Medulla oblongata (tissue), 1 donor: ENCODE measurements around the gene LAPTM5.

Experiments used
- DNase-seq: peaks from one replicate; pipeline ENCODE4 v3.0.0-alpha.2; 2015; ENCODE audit errors: extremely low spot score

LAPTM5 gene

DNA sequence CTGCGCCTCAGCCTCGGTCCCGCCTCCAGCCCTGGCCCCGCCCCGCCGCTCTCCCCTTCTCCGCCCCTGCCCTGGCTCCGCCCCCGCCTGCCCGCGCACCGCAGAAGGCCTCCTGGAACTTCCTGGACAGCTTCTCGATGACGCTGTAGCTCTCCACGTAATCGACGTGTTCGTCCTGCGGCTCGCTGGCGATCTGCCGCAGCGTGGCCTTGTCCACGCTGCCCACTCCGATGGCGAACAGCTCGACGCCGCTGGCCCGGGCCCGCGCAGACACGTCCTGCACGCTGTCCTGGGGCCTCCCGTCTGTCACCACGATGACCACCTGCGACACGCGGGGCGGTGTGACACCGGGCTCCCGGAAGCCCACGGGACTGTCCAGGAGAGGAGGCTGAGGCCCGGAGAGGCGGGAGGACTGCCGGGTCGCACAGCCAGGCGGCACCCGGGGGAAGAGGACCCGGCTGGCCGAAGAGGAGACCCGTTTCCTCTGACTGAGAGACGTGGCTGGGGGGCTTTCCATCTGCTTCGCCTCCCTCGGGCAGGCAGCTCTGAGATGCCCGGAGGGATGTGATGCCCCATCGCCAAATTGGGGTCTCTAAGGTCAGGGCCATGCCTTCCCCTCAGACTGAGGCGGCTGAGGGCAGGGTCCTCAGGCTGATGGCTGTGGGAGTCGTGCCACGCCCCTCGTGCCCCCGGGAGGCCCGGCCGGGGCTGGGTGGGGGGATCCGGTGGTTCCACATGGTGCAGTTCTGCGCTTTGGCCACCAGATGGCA lies 38.8 kb downstream of the LAPTM5 start:
- peak; percentile 97 for DNase-seq

GRCh38 chr1:30718091-30718635 lies 39.4 kb downstream of the LAPTM5 start:
- DNase-seq = peak; percentile 98

GRCh38 chr1:30716646-30717045 lies 40.9 kb downstream of the LAPTM5 start:
- no peak for DNase-seq

GRCh38 chr1:30715886-30716285 lies 41.7 kb downstream of the LAPTM5 start:
- DNase-seq = no peak

GRCh38 chr1:30715216-30715615 lies 42.4 kb downstream of the LAPTM5 start:
- DNase-seq = no peak

DNA sequence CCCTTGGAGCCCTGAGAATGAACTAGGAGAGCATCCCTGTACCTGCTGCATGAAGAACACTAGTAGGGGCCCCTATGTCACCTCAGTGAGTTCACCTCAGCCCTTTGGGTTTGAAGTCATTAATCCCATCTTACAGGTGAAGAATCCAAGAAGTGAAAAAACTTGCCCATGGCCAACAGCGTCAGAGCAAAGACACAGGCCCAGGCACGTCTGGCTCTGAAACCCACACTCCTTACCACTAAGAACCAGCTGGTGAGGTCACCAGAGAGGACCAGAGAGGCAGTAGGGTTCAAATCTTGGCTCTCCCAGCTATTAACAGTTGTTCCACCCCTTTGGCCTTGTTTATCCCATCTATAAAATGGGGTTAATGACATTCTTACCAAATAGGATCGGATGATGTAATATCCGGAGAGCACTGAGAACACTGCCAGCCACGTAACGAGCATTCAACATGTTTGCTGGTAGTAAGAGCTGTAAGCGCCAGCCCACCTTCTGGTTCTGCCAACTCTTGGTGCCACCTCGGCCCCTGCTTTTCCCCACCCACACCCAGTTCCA lies 43.0 kb downstream of the LAPTM5 start:
- DNase-seq = no peak

DNA sequence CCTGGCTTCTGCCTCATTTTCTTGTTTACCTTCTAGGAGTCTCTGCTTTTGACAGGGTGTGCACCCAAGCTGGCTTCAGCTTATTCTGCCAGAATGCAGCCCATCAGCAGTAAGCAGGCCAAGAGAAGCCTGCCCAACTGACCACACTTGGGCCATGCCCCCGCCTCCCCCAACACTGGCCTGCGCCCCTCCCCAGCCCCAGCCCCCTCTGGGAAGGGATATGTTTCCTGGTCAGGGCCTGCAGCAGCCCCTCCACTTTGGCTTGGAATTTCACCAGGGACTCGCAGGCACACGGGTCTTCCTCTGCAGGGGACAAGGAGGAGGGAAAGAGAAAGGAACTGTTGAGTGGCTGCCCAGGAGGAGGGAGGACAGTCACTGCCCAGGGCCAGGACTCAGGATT lies 43.5 kb downstream of the LAPTM5 start:
- DNase-seq = no peak

GRCh38 chr1:30713311-30713710 lies 44.3 kb downstream of the LAPTM5 start:
- DNase-seq = no peak

- DNase-seq = no peak
These were observed 45.0 kb downstream of the LAPTM5 start for GRCh38 chr1:30712583-30712982.

GRCh38 chr1:30710407-30710806 lies 47.2 kb downstream of the LAPTM5 start:
- no peak for DNase-seq

- DNase-seq = no peak
These were observed 49.2 kb downstream of the LAPTM5 start for GRCh38 chr1:30708361-30708728.

GRCh38 chr1:30707412-30708360 lies 49.9 kb downstream of the LAPTM5 start:
- DNase-seq = peak; percentile 89

DNA sequence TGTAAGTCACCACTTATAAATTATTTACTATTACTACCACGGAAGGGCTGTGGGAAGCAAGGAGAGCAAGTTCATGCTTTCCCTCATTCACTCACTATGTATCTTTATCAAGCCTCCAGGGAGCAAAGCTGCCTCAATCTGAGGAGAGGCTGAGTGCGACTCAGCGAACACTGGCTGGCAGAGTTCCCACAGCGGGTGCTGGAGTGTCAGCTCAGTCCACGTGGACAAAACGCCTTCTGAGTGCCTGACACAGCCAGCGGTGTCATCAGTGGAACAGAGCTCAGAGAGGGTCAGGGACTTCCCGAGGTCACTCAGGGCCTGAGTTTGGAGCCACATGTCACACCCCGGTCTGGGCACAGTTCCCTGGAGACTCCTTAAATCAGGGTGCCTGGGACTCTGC lies 51.0 kb downstream of the LAPTM5 start:
- peak; percentile 47 for DNase-seq

GRCh38 chr1:30705698-30706097 lies 51.9 kb downstream of the LAPTM5 start:
- DNase-seq = no peak

DNA sequence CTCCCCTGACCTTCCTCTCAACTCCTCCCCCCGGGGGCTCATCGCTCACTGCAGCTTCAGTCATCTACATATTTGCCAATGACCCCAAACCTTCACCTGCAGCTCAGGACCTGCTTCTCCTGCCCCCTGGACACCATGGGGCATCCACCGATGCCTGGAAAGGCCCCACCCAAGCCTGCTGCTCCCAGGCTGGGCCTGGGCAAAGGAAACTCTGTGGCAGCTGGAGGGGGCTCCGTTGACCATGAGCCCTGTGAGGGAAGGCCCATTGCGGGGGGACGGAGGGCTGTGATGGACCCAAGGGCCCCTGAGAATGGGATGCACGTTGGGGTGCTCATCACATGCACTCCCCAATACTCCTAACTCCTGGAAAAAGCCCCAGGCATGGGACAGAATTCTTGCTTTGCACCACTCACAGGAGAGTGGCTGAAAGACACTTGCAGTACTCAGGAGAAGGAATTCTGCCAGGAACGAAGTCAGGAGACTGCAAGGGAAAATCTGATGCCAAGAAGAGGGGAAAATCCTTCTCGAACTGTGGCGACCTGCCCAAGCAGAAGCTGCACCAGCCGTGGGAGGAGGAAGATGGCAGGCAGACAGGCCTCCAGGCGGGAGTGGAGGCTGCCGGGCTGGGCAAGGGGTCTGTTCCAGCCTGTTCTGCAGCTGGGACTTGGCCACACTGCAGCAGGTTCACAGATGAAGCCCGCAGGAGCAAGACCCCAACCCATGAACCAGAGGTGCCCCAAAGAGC lies 52.6 kb downstream of the LAPTM5 start:
- peak; percentile 70 for DNase-seq

DNA sequence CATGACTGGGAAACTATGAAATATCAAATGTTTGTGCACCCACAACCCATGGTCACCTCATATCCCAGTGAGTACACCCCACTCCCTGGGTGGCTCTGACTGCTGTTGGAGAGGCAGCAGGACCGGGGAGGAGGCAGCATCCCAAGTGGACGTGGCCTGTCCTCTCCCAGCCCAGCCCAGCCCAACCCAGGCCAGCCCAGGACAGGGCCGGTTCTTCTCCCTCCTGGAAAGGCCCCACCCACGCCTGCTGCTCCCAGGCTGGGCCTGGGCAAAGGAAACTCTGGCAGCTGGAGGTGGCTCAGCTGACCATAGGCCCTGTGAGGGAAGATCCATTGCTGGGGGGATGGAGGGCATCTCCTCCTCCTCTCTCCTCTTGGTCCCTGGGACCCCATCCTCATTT lies 53.3 kb downstream of the LAPTM5 start:
- no peak for DNase-seq

DNA sequence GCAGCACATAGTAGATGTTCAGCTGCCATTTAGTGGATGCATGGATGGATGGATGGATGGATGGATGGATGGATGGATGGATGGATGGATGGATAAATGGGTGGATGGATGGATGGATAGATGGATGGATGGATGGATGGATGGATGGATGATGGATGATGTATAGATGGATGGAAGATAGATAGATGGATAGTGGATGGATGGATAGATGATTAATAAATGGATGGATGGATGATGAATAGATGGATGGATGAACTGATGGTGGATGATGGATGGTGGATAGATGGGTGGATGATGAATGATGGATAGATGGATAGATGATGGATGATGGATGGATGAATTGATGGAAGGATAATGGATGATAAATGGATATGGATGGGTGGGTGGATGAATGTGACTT lies 54.8 kb downstream of the LAPTM5 start:
- no peak for DNase-seq

GRCh38 chr1:30701258-30701633 lies 56.3 kb downstream of the LAPTM5 start:
- DNase-seq = no peak

GRCh38 chr1:30700528-30701257 lies 56.9 kb downstream of the LAPTM5 start:
- DNase-seq = no peak

- DNase-seq = no peak
These were observed 57.8 kb downstream of the LAPTM5 start for GRCh38 chr1:30699762-30700161.

DNA sequence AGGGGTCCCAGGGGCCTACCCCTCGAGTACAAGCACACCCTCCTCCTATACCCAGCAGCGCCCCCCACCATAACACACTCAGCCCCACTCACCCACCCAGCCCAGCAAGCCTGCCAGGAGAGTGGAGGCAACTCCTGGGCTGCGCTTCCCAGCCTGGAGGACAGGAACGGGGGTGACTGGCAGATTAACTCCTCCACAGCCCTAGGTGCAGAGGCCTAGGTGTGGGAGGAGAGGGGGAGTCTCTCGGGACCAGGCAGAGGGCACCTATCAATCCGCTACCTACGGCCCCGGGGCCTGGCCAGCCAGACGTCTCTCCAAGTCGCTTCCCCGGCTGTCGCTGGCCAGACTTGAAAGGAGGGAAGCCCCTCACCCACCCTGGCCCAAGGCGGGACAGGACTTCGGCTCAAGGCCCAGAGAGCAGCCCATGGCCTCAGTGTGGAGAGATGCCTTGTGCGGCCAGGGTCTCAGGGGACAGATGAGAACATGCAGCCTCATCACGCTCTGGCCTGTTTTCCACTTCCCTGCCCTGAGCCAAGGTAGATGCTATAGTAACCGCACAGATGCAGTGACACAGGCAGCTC lies 59.1 kb downstream of the LAPTM5 start:
- no peak for DNase-seq
